ENCODE measurements around the gene NMT1. TPM values are rescaled to one million over a fixed set of nuclear protein-coding genes. Genes with fewer than 3 reads are reported as not detected.
A peak's percentile ranks its signal among the peaks of the same experiment; 100 is the strongest.

NMT1 gene
- total and polyA plus RNA-seq, 2 of the 13 experiments (the other 11 are each of a cell fraction or from before 2014, with no cell fraction given), result 75.7 to 142 TPM

- TF ChIP-seq HBP1 (CRISPR knock-in tag; IDR thresholded peaks at IDR 0.05; ENCODE audit: low read depth) (peak; percentile 95), PITX1 (CRISPR knock-in tag; IDR thresholded peaks at IDR 0.05) (peak; percentile 55; the same call in 1 of the 2 replicates), SMAD1 (CRISPR knock-in tag; IDR thresholded peaks at IDR 0.05; ENCODE audit: borderline replicate concordance, low read depth) (peak; percentile 46; the same call in 1 of the 2 replicates), RFXAP (CRISPR knock-in tag; IDR thresholded peaks at IDR 0.05; ENCODE audit: borderline replicate concordance) (peak; percentile 20; the same call in 1 of the 2 replicates), ZBTB1 (CRISPR knock-in tag; IDR thresholded peaks at IDR 0.05; ENCODE audit: borderline replicate concordance) (no peak), HNRNPK (IDR thresholded peaks at IDR 0.05; ENCODE audit: low read depth, low read length, poor library complexity, severe bottlenecking) (peak; percentile 98), MLLT10 (CRISPR knock-in tag; IDR thresholded peaks at IDR 0.05) (no peak), GMEB1 (CRISPR knock-in tag; IDR thresholded peaks at IDR 0.05; ENCODE audit: borderline replicate concordance) (peak; percentile 98), NRL (CRISPR knock-in tag; IDR thresholded peaks at IDR 0.05; ENCODE audit: borderline replicate concordance) (peak; percentile 98), SRY (CRISPR knock-in tag; IDR thresholded peaks at IDR 0.05) (peak; percentile 80; the same call in 1 of the 2 replicates), TRIM22 (IDR thresholded peaks at IDR 0.05) (no peak), LBX2 (CRISPR knock-in tag; IDR thresholded peaks at IDR 0.05; ENCODE audit: borderline replicate concordance) (no peak), ZNF766 (CRISPR knock-in tag; IDR thresholded peaks at IDR 0.05; ENCODE audit: borderline replicate concordance) (peak; percentile 83; the same call in 1 of the 2 replicates), ZFY (CRISPR knock-in tag; IDR thresholded peaks at IDR 0.05) (0 out of 2 replicates have a peak, but pooled peaks have one; percentile 5), TSC22D2 (CRISPR knock-in tag; IDR thresholded peaks at IDR 0.05; ENCODE audit: borderline replicate concordance) (peak; percentile 68), PTBP1 (IDR thresholded peaks at IDR 0.05; ENCODE audit: low read depth, low read length, poor library complexity, severe bottlenecking) (peak; percentile 97), ZBTB8A (CRISPR knock-in tag; IDR thresholded peaks at IDR 0.05; ENCODE audit: borderline replicate concordance, low read depth) (no peak), TARDBP (CRISPR knock-in tag; IDR thresholded peaks at IDR 0.05) (peak; percentile 55; the same call in 1 of the 2 replicates), HMG20B (CRISPR knock-in tag; conservative IDR thresholded peaks at IDR 0.05) (peak; percentile 43; the same call in 1 of the 2 replicates), ZNF775 (CRISPR knock-in tag; IDR thresholded peaks at IDR 0.05; ENCODE audit: borderline replicate concordance) (no peak), ZNF737 (CRISPR knock-in tag; IDR thresholded peaks at IDR 0.05; ENCODE audit: borderline replicate concordance) (no peak)
Measured at GRCh38 chr17:45148183-45149036, 87.3 kb downstream of the NMT1 start, which contains the start of gene HEXIM1 (continued).

All from HepG2 (cell line).